Keratinocyte (primary cell): ENCODE measurements around the gene LMAN2L.

Experiments
- EZH2 ChIP-seq: IDR thresholded peaks from one replicate; pipeline ENCODE4 v1.6.1; 2012; ENCODE audit warnings: inconsistent platforms, mild to moderate bottlenecking, low read length, moderate library complexity
- TF ChIP-seq, protein P1 (sequence below), 3 experiments: IDR thresholded peaks in 1 of 3; conservative IDR thresholded peaks in 1 of 3; optimal IDR thresholded peaks in 1 of 3; 2 replicates in 2 of 3; 3 replicates in 1 of 3; pipeline versions ENCODE3 to v1.5.1; 2011; ENCODE audit warnings: low read length in 3 of 3, mild to moderate bottlenecking in 3 of 3, moderate library complexity in 2 of 3, control low read depth in 1 of 3, inconsistent platforms in 1 of 3; ENCODE audit not compliant: insufficient read depth in 2 of 3; ENCODE audit errors: extremely low read depth in 1 of 3

DNA sequence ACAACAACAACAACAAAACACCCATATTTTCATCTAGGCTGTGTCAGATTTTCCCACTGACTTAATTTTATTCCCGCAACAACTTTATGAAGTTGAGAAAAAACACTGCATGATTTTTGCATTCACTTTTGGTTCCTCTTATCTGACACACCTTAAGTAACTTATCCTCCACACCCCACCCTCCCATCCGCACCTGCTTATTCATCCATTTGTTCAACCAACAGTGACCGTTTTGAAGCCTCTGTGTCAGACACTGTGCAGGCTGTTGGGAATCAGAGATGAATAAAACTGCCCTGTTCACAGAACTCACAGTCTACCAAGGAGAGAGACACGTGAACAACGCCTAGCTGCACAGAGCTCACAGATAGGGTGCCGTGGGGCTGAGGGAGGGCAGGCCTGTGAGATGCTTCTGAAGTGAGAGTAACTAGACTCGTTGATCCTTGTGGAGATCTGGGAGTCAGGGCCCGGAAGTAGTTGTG lies 28.3 kb upstream of the LMAN2L start:
- TF ChIP-seq, protein P1, sequence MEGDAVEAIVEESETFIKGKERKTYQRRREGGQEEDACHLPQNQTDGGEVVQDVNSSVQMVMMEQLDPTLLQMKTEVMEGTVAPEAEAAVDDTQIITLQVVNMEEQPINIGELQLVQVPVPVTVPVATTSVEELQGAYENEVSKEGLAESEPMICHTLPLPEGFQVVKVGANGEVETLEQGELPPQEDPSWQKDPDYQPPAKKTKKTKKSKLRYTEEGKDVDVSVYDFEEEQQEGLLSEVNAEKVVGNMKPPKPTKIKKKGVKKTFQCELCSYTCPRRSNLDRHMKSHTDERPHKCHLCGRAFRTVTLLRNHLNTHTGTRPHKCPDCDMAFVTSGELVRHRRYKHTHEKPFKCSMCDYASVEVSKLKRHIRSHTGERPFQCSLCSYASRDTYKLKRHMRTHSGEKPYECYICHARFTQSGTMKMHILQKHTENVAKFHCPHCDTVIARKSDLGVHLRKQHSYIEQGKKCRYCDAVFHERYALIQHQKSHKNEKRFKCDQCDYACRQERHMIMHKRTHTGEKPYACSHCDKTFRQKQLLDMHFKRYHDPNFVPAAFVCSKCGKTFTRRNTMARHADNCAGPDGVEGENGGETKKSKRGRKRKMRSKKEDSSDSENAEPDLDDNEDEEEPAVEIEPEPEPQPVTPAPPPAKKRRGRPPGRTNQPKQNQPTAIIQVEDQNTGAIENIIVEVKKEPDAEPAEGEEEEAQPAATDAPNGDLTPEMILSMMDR (optimal IDR thresholded peaks at IDR 0.05 in 1 of 3, IDR thresholded peaks at IDR 0.05 in 1 of 3, conservative IDR thresholded peaks at IDR 0.05 in 1 of 3; ENCODE audit: extremely low read depth in 1 of 3, insufficient read depth in 2 of 3, low read length in 3 of 3), result no peak
- TF ChIP-seq EZH2, result no peak
